SK-N-MC (cell line): ENCODE data around the gene TMEM131L.

Source experiments
- EZH2 ChIP-seq: fragments of 200-600 bp; sonication (generic); IDR thresholded peaks from one replicate; pipeline ENCODE4 v1.6.1; 2017; ENCODE audit warnings: antibody characterized with exemption
- FOXP2 ChIP-seq: optimal IDR thresholded peaks from 2 replicates; pipeline ENCODE3; 2011; ENCODE audit warnings: mild to moderate bottlenecking, moderate library complexity; ENCODE audit not compliant: insufficient read depth; ENCODE audit errors: extremely low read length, control extremely low read depth
- POLR2AphosphoS5 ChIP-seq: IDR thresholded peaks from 2 replicates; pipeline ENCODE4 v1.6.1; 2012; ENCODE audit warnings: mild to moderate bottlenecking, low read depth, low read length, borderline replicate concordance

GRCh38 chr4:153452658-153453378, 13.3 kb upstream of the TMEM131L start:
- TF ChIP-seq POLR2AphosphoS5 (no peak), EZH2 (no peak), FOXP2 (no peak)
